HG02588 (cell line): ENCODE measurements around the gene DIAPH2.

ENCODE experiments used
- ATAC-seq: cut with Tn5 transposase; IDR thresholded peaks from one replicate; pipeline ENCODE4 v1.9.1; 2021; ENCODE audit warnings: mild to moderate bottlenecking, moderate library complexity; ENCODE audit not compliant: unreplicated experiment

Gene DIAPH2

GRCh38 chrX:97629597-97629985 lies 944.9 kb downstream of the DIAPH2 start:
- ATAC-seq, result no peak

DNA sequence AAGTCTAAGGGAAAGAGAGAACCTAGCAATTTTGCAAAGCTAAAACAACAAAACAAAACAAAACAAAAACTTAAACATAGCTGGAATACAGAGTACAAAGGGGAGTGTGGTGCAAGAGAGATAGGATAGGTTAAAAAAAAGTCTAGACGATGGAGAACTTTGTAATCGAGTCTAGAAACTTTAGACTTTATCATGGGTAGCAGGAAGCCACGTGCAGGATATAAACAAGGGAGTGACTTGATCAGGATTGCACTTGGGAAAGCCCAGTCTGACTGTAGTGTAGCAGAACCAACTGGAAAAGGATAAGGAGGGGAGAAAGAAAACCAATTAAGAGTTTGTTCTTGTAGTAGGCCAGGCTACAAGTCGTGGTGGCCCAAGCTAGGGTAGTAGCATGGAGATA lies 949.2 kb downstream of the DIAPH2 start:
- no peak for ATAC-seq

DNA sequence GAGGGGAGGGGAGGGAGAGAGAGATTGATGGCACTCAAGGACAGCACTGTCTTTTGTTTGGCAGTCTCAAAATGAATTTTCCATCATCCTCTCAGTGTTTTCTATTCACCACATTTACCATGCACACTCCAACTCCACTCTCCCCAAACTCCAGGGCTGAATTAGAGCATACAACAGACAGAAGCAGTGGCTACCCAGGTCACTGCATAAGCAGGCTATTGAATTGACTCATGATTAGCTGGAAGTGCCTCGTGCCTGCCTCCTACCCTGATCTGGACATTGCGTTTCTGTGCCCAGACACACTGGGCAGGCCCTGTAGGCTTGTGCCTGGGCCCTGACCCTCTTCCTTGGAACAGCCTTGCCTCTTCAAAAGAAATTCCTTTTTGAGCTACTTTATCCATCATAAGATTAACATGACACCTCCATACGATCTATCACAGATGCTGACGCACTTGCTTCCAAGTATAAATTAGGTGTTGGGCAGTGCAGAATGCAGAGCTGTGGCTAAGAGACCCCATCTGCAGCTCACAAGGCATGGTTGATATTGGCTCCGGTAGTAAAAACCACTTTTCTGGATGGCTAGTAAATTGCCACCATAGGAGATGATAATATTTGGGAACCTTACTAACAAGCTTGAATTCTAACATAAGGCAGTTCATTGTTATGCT lies 952.0 kb downstream of the DIAPH2 start:
- no peak for ATAC-seq

- no peak for ATAC-seq
Observed at GRCh38 chrX:97637289-97637688, 952.6 kb downstream of the DIAPH2 start.

GRCh38 chrX:97638621-97639020 lies 954.0 kb downstream of the DIAPH2 start:
- no peak for ATAC-seq

GRCh38 chrX:97639526-97639925 lies 954.9 kb downstream of the DIAPH2 start:
- no peak for ATAC-seq
